Inflammatory macrophage treated with lipopolysaccharide for 1 hour (primary cell): ENCODE results near the gene RBMS1.
"Not testable (repeated sequence)": the region's sequence is repeated elsewhere in the genome, so short reads cannot be mapped to it uniquely, and the experiment has no call there.

Source experiments
- DNase-seq, 2 donors: peaks; one replicate each; pipeline ENCODE4 v3.0.0-alpha.2; 2020 to 2022

The RBMS1 gene

GRCh38 chr2:160376576-160376975, 117.0 kb downstream of the RBMS1 start:
- no peak for DNase-seq

- DNase-seq, result peak; percentile 29 to 51
Measured at GRCh38 chr2:160375802-160376469, 117.7 kb downstream of the RBMS1 start.

GRCh38 chr2:160375037-160375436, 118.6 kb downstream of the RBMS1 start:
- DNase-seq, result no peak

GRCh38 chr2:160373666-160374065, 119.9 kb downstream of the RBMS1 start:
- DNase-seq, result no peak

- no peak for DNase-seq
Measured at GRCh38 chr2:160373263-160373662, 120.3 kb downstream of the RBMS1 start.

GRCh38 chr2:160372585-160372984, 121.0 kb downstream of the RBMS1 start:
- no peak for DNase-seq

- DNase-seq, result peak in 1 of 2 donors; percentile 33
Measured at GRCh38 chr2:160372010-160372356, 121.6 kb downstream of the RBMS1 start.

- peak; percentile 55 to 72 for DNase-seq
Measured at GRCh38 chr2:160371251-160372009, 122.2 kb downstream of the RBMS1 start.

- DNase-seq, result no peak
Measured at GRCh38 chr2:160368988-160369930, 124.3 kb downstream of the RBMS1 start.

- DNase-seq, result peak; percentile 65 to 73
Measured at GRCh38 chr2:160367887-160368286, 125.7 kb downstream of the RBMS1 start.

GRCh38 chr2:160367139-160367538, 126.5 kb downstream of the RBMS1 start:
- not testable (repeated sequence) for DNase-seq

- DNase-seq, result no peak
Measured at GRCh38 chr2:160366474-160366873, 127.1 kb downstream of the RBMS1 start.

GRCh38 chr2:160365716-160366367, 127.8 kb downstream of the RBMS1 start:
- DNase-seq, result no peak

GRCh38 chr2:160364364-160364763, 129.2 kb downstream of the RBMS1 start:
- DNase-seq, result no peak

- no peak for DNase-seq
Measured at GRCh38 chr2:160363961-160364360, 129.6 kb downstream of the RBMS1 start.

GRCh38 chr2:160363055-160363454, 130.6 kb downstream of the RBMS1 start:
- no peak for DNase-seq

GRCh38 chr2:160362541-160362940, 131.1 kb downstream of the RBMS1 start:
- peak; percentile 46 to 66 for DNase-seq

- no peak for DNase-seq
Measured at GRCh38 chr2:160362018-160362417, 131.6 kb downstream of the RBMS1 start.

- no peak for DNase-seq
Measured at GRCh38 chr2:160360089-160360757, 133.4 kb downstream of the RBMS1 start.

- no peak for DNase-seq
Measured at GRCh38 chr2:160358046-160358445, 135.6 kb downstream of the RBMS1 start.

- DNase-seq, result no peak
Measured at GRCh38 chr2:160356485-160356884, 137.1 kb downstream of the RBMS1 start.

- no peak for DNase-seq
Measured at GRCh38 chr2:160355080-160355479, 138.5 kb downstream of the RBMS1 start.
